ENCODE measurements around the gene TRABD2B.

Gene TRABD2B

GRCh38 chr1:47931395-47931794, 65.8 kb downstream of the TRABD2B start:
- DNase-seq: peak; percentile 5

GRCh38 chr1:47930210-47930840, 66.9 kb downstream of the TRABD2B start:
- no peak for DNase-seq

- DNase-seq: no peak
These were observed 70.0 kb downstream of the TRABD2B start for GRCh38 chr1:47927165-47927564.

- DNase-seq: no peak
These were observed 70.7 kb downstream of the TRABD2B start for GRCh38 chr1:47926461-47926999.

- DNase-seq: no peak
These were observed 72.7 kb downstream of the TRABD2B start for GRCh38 chr1:47924270-47925048.

GRCh38 chr1:47921935-47922415, 75.2 kb downstream of the TRABD2B start:
- no peak for DNase-seq

- no peak for DNase-seq
These were observed 77.9 kb downstream of the TRABD2B start for GRCh38 chr1:47919113-47919833.

- DNase-seq: no peak
These were observed 78.8 kb downstream of the TRABD2B start for GRCh38 chr1:47918257-47918867.

- DNase-seq: no peak
These were observed 79.5 kb downstream of the TRABD2B start for GRCh38 chr1:47917687-47918086.

GRCh38 chr1:47915677-47916353, 81.4 kb downstream of the TRABD2B start:
- no peak for DNase-seq

GRCh38 chr1:47914952-47915676, 82.1 kb downstream of the TRABD2B start:
- DNase-seq: no peak

GRCh38 chr1:47914218-47914938, 82.8 kb downstream of the TRABD2B start:
- no peak for DNase-seq

GRCh38 chr1:47913225-47913823, 83.9 kb downstream of the TRABD2B start:
- no peak for DNase-seq

GRCh38 chr1:47912756-47913155, 84.4 kb downstream of the TRABD2B start:
- DNase-seq: no peak

GRCh38 chr1:47911892-47912291, 85.3 kb downstream of the TRABD2B start:
- DNase-seq: no peak

GRCh38 chr1:47911424-47911823, 85.8 kb downstream of the TRABD2B start:
- no peak for DNase-seq

- no peak for DNase-seq
These were observed 88.9 kb downstream of the TRABD2B start for GRCh38 chr1:47908258-47908657.

- DNase-seq: no peak
These were observed 90.0 kb downstream of the TRABD2B start for GRCh38 chr1:47907177-47907528.

- DNase-seq: no peak
These were observed 90.5 kb downstream of the TRABD2B start for GRCh38 chr1:47906527-47907176.

GRCh38 chr1:47906009-47906432, 91.2 kb downstream of the TRABD2B start:
- DNase-seq: no peak

Measured in activated CD4-positive, alpha-beta T cell treated with anti-CD3 and anti-CD28 coated beads, Interleukin-10, Interleukin-2, amounts not matched to agents 100 ng/mL and 50 ng/mL, durations not matched to agents 16 hours and 8 hours (primary cell).